H9 (cell line): Measurements from ENCODE around the gene STK38L. TPM values are rescaled to one million over a fixed set of nuclear protein-coding genes. Genes with fewer than 3 reads are reported as not detected.

Experiments
- DNase-seq: peaks from one replicate; pipeline ENCODE4 v3.0.0-alpha.2; 2017
- H2AFZ ChIP-seq: one replicate; pipeline ENCODE4 v1.6.1; 2013; ENCODE audit warnings: mild to moderate bottlenecking, low read length, control low read depth, moderate library complexity
- H2AK5ac ChIP-seq: 2 replicates; pipeline ENCODE4 v1.6.1; 2013; ENCODE audit warnings: low read length, control low read depth, mixed read lengths; ENCODE audit not compliant: insufficient read length
- H2BK120ac ChIP-seq: one replicate; pipeline ENCODE4 v1.6.1; 2013; ENCODE audit warnings: low read depth, mild to moderate bottlenecking, low read length, control low read depth, inconsistent platforms; ENCODE audit not compliant: poor library complexity, severe bottlenecking
- H2BK12ac ChIP-seq: 2 replicates; pipeline ENCODE4 v1.6.1; 2013; ENCODE audit warnings: low read length, control low read depth, mixed read lengths, low read depth; ENCODE audit not compliant: insufficient read length
- H2BK15ac ChIP-seq: 2 replicates; pipeline ENCODE4 v1.6.1; 2013; ENCODE audit warnings: low read depth, low read length, control low read depth
- H2BK20ac ChIP-seq: one replicate; pipeline ENCODE4 v1.6.1; 2013; ENCODE audit warnings: low read depth, mild to moderate bottlenecking, low read length, control low read depth, inconsistent platforms; ENCODE audit not compliant: poor library complexity, severe bottlenecking
- H2BK5ac ChIP-seq: 2 replicates; pipeline ENCODE4 v1.6.1; 2013; ENCODE audit warnings: low read length, control low read depth, mixed read lengths; ENCODE audit not compliant: insufficient read length
- H3K14ac ChIP-seq: 2 replicates; pipeline ENCODE4 v1.6.1; 2013; ENCODE audit warnings: low read length, control low read depth; ENCODE audit not compliant: insufficient read depth
- H3K18ac ChIP-seq: 2 replicates; pipeline ENCODE4 v1.6.1; 2013; ENCODE audit warnings: low read depth, mild to moderate bottlenecking, mixed read lengths, low read length, control low read depth; ENCODE audit not compliant: insufficient read length
- H3K23ac ChIP-seq: 2 replicates; pipeline ENCODE4 v1.6.1; 2013; ENCODE audit warnings: low read length, control low read depth, mixed read lengths, low read depth; ENCODE audit not compliant: insufficient read length
- H3K23me2 ChIP-seq: 2 replicates; pipeline ENCODE4 v1.6.1; 2013; ENCODE audit warnings: low read depth, mild to moderate bottlenecking, mixed read lengths, low read length, control low read depth; ENCODE audit not compliant: insufficient read length, poor library complexity, severe bottlenecking
- H3K27ac ChIP-seq: 2 replicates; pipeline ENCODE4 v1.5.1; 2013; ENCODE audit warnings: low read length, control low read depth, mixed read lengths, low read depth; ENCODE audit not compliant: insufficient read length
- H3K27me3 ChIP-seq: 2 replicates; pipeline ENCODE4 v1.6.1; 2013; ENCODE audit warnings: low read length, control low read depth, inconsistent platforms; ENCODE audit not compliant: insufficient read depth
- H3K4ac ChIP-seq: 2 replicates; pipeline ENCODE4 v1.6.1; 2013; ENCODE audit warnings: low read depth, mild to moderate bottlenecking, control low read depth, inconsistent platforms, low read length, moderate library complexity
- H3K4me1 ChIP-seq: 2 replicates; pipeline ENCODE4 v1.6.1; 2013; ENCODE audit warnings: low read length, control low read depth, inconsistent platforms; ENCODE audit not compliant: insufficient read depth
- H3K4me2 ChIP-seq: 2 replicates; pipeline ENCODE4 v1.6.1; 2013; ENCODE audit warnings: low read length, control low read depth, mixed read lengths; ENCODE audit not compliant: insufficient read length, insufficient read depth
- H3K56ac ChIP-seq: 2 replicates; pipeline ENCODE4 v1.6.1; 2013; ENCODE audit warnings: low read depth, mild to moderate bottlenecking, mixed read lengths, low read length, control low read depth; ENCODE audit not compliant: insufficient read length
- H3K79me1 ChIP-seq: 2 replicates; pipeline ENCODE4 v1.6.1; 2013; ENCODE audit warnings: low read depth, mild to moderate bottlenecking, moderate library complexity, low read length, control low read depth, inconsistent platforms; ENCODE audit not compliant: insufficient read depth, poor library complexity, severe bottlenecking
- H3K79me2 ChIP-seq: 2 replicates; pipeline ENCODE4 v1.6.1; 2013; ENCODE audit warnings: low read length, control low read depth, inconsistent platforms; ENCODE audit not compliant: insufficient read depth
- H3K9ac ChIP-seq: 2 replicates; pipeline ENCODE4 v1.6.1; 2013; ENCODE audit warnings: low read length, control low read depth, mixed read lengths; ENCODE audit not compliant: insufficient read length; ENCODE audit errors: extremely low read depth
- H3K9me3 ChIP-seq: one replicate; pipeline ENCODE4 v1.6.1; 2013; ENCODE audit warnings: low read depth, low read length, inconsistent platforms; ENCODE audit not compliant: control insufficient read depth
- H3T11ph ChIP-seq: one replicate; pipeline ENCODE4 v1.6.1; 2013; ENCODE audit warnings: mild to moderate bottlenecking, low read length, control low read depth, inconsistent platforms
- H4K20me1 ChIP-seq: one replicate; pipeline ENCODE4 v1.6.1; 2013; ENCODE audit not compliant: control insufficient read depth, insufficient read length, insufficient read depth
- H4K5ac ChIP-seq: 2 replicates; pipeline ENCODE4 v1.6.1; 2013; ENCODE audit warnings: low read depth, mild to moderate bottlenecking, mixed read lengths, low read length, control low read depth; ENCODE audit not compliant: insufficient read length
- H4K8ac ChIP-seq: replicated peaks from 2 replicates; pipeline ENCODE4 v1.6.1; 2013; ENCODE audit warnings: low read length, control low read depth, mixed read lengths, low read depth; ENCODE audit not compliant: insufficient read length
- H4K91ac ChIP-seq: 2 replicates; pipeline ENCODE4 v1.6.1; 2013; ENCODE audit warnings: low read depth, mild to moderate bottlenecking, moderate library complexity, mixed read lengths, low read length, control low read depth; ENCODE audit not compliant: insufficient read length
- H3K27ac Mint-ChIP-seq, 3 experiments: 2 replicates in 2 of 3; 3 replicates in 1 of 3; pipeline ENCODE4 v1.8.0; 2020 to 2021; ENCODE audit warnings: mixed read lengths in 3 of 3, mild to moderate bottlenecking in 1 of 3, moderate library complexity in 1 of 3
- H3K27me3 Mint-ChIP-seq: 2 replicates; pipeline ENCODE4 v1.8.0; 2021; ENCODE audit warnings: low read depth, mild to moderate bottlenecking, moderate library complexity, mixed read lengths
- H3K36me3 Mint-ChIP-seq, 3 experiments: 2 replicates in 2 of 3; 3 replicates in 1 of 3; pipeline ENCODE4 v1.8.0; 2020 to 2021; ENCODE audit warnings: low read depth in 3 of 3, mixed read lengths in 3 of 3; ENCODE audit not compliant: insufficient read depth in 1 of 3
- H3K4me1 Mint-ChIP-seq, 2 experiments: 2 replicates each; pipeline ENCODE4 v1.8.0; 2020; ENCODE audit warnings: mixed read lengths in 2 of 2
- H3K4me3 Mint-ChIP-seq, 2 experiments: 2 replicates in 1 of 2; 3 replicates in 1 of 2; pipeline ENCODE4 v1.8.0; 2020 to 2021; ENCODE audit warnings: mild to moderate bottlenecking in 2 of 2, mixed read lengths in 2 of 2, moderate library complexity in 1 of 2
- H3K9me3 Mint-ChIP-seq, 2 experiments: 2 replicates in 1 of 2; 3 replicates in 1 of 2; pipeline ENCODE4 v1.8.0; 2020; ENCODE audit warnings: mild to moderate bottlenecking in 2 of 2, mixed read lengths in 2 of 2, moderate library complexity in 1 of 2
- WGBS: extraction: QIAGEN DNeasy Blood & Tissue Kit; methylation state at CpG from one replicate; pipeline ENCODE4 v1.1.7; 2013; ENCODE audit warnings: missing lambda C conversion rate, low lambda C conversion rate, mixed read lengths; ENCODE audit not compliant: insufficient read length; ENCODE audit errors: extremely low coverage; 5-methylcytosine and 5-hydroxymethylcytosine counted together
- total RNA-seq: library from RNA; stranded (reverse); gene quantifications from 2 replicates; pipeline ENCODE4 v1.2.1, GENCODE V29; 2021
- TF ChIP-seq, protein P1 (sequence below): fragments of 200-600 bp; sonication (generic); conservative IDR thresholded peaks from 3 replicates; pipeline ENCODE4 v1.8.0; 2021; ENCODE audit warnings: antibody characterized with exemption, mild to moderate bottlenecking

The STK38L gene
- total RNA-seq, 1 experiment from 2014 or later = 44.9 TPM

- TF ChIP-seq, protein P1, sequence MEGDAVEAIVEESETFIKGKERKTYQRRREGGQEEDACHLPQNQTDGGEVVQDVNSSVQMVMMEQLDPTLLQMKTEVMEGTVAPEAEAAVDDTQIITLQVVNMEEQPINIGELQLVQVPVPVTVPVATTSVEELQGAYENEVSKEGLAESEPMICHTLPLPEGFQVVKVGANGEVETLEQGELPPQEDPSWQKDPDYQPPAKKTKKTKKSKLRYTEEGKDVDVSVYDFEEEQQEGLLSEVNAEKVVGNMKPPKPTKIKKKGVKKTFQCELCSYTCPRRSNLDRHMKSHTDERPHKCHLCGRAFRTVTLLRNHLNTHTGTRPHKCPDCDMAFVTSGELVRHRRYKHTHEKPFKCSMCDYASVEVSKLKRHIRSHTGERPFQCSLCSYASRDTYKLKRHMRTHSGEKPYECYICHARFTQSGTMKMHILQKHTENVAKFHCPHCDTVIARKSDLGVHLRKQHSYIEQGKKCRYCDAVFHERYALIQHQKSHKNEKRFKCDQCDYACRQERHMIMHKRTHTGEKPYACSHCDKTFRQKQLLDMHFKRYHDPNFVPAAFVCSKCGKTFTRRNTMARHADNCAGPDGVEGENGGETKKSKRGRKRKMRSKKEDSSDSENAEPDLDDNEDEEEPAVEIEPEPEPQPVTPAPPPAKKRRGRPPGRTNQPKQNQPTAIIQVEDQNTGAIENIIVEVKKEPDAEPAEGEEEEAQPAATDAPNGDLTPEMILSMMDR = no peak
- no peak overlapping the region for H2BK120ac ChIP-seq
- H3K4me1 Mint-ChIP-seq = 0 out of 4 replicates have a peak, but pooled peaks cover 0 to 2% of the 10 kb centered on the region in 2 experiments
- no peaks in the 10 kb centered on the region for H3K9me3 Mint-ChIP-seq
- H3K14ac ChIP-seq = no peak overlapping the region
- no peak overlapping the region for H3K4me3 Mint-ChIP-seq
- no peaks in the 10 kb centered on the region for H3K79me1 ChIP-seq
- H3K4ac ChIP-seq = no peak overlapping the region
- no peak overlapping the region for H2BK20ac ChIP-seq
- H3K27ac ChIP-seq = no peak overlapping the region
- H3K23ac ChIP-seq = peak overlapping the region; percentile 7
- no peak overlapping the region for H3K9ac ChIP-seq
- no CpG with 5 or more reads among the region's 2 CpGs for whole genome bisulfite sequencing
- H4K20me1 ChIP-seq = no peaks in the 10 kb centered on the region
- H3K18ac ChIP-seq = no peak overlapping the region
- no peaks in the 10 kb centered on the region for H3K27me3 ChIP-seq
- no peak overlapping the region for H3K27ac Mint-ChIP-seq
- no peak overlapping the region for H3K56ac ChIP-seq
- no peak overlapping the region for H4K5ac ChIP-seq
- 0 out of 2 replicates have a peak, but pooled peaks cover 3% of the 10 kb centered on the region for H3K79me2 ChIP-seq
- H3K9me3 ChIP-seq = no peaks in the 10 kb centered on the region
- H3K4me2 ChIP-seq = no peak overlapping the region
- H3K36me3 Mint-ChIP-seq = peaks cover 0 to 1% (median 0%) of the 10 kb centered on the region in 3 experiments; a peak in 1 of 7 replicates
- no peaks in the 10 kb centered on the region for H3K23me2 ChIP-seq
- no peak overlapping the region for H4K91ac ChIP-seq
- DNase-seq = no peak
- H2BK12ac ChIP-seq = no peak overlapping the region
- no peak overlapping the region for H2BK15ac ChIP-seq
- no peak overlapping the region for H4K8ac ChIP-seq
- no peaks in the 10 kb centered on the region; the same call in 1 of the 2 replicates for H3K4me1 ChIP-seq
- no peak overlapping the region for H2BK5ac ChIP-seq
- no peak overlapping the region for H3T11ph ChIP-seq
- H2AK5ac ChIP-seq = no peak overlapping the region
- no peak overlapping the region for H2AFZ ChIP-seq
- no peaks in the 10 kb centered on the region for H3K27me3 Mint-ChIP-seq
Observed at GRCh38 chr12:27355486-27355885, 111.4 kb downstream of the STK38L start.
